HG03520 (cell line): ENCODE measurements around the gene KDF1.
"Not testable (repeated sequence)": the region's sequence is repeated elsewhere in the genome, so short reads cannot be mapped to it uniquely, and the experiment has no call there.

Source experiments
- ATAC-seq: cut with Tn5 transposase; IDR thresholded peaks from one replicate; pipeline ENCODE4 v1.9.1; 2021; ENCODE audit warnings: mild to moderate bottlenecking, moderate library complexity; ENCODE audit not compliant: unreplicated experiment

Gene KDF1

GRCh38 chr1:26994787-26995517 is 34.7 kb upstream of the KDF1 start:
- no peak for ATAC-seq

GRCh38 chr1:26994020-26994786 is 33.9 kb upstream of the KDF1 start:
- ATAC-seq: no peak

- no peak for ATAC-seq
Observed at GRCh38 chr1:26993237-26994019, 33.2 kb upstream of the KDF1 start, which contains the start of gene TRNP1. TSS of gene TRNP1 (plus strand) at chr1:26993692. CDS start at chr1:26993787, 95 bp downstream.

GRCh38 chr1:26991310-26992116 is 31.2 kb upstream of the KDF1 start:
- ATAC-seq: no peak

GRCh38 chr1:26989403-26990109 is 29.3 kb upstream of the KDF1 start:
- ATAC-seq: not testable (repeated sequence)

GRCh38 chr1:26986658-26987057 is 26.4 kb upstream of the KDF1 start:
- no peak for ATAC-seq

- ATAC-seq: no peak
Observed at GRCh38 chr1:26984291-26984690, 24.0 kb upstream of the KDF1 start.

- ATAC-seq: no peak
Observed at GRCh38 chr1:26983863-26984262, 23.6 kb upstream of the KDF1 start.

GRCh38 chr1:26981146-26981846 is 21.0 kb upstream of the KDF1 start:
- no peak for ATAC-seq

- no peak for ATAC-seq
Observed at GRCh38 chr1:26978901-26979300, 18.6 kb upstream of the KDF1 start.

GRCh38 chr1:26976621-26977510 is 16.6 kb upstream of the KDF1 start:
- no peak for ATAC-seq

GRCh38 chr1:26972821-26973220 is 12.6 kb upstream of the KDF1 start:
- ATAC-seq: no peak

GRCh38 chr1:26972390-26972789 is 12.1 kb upstream of the KDF1 start:
- ATAC-seq: no peak

GRCh38 chr1:26971590-26971989 is 11.3 kb upstream of the KDF1 start:
- no peak for ATAC-seq

GRCh38 chr1:26970810-26971209 is 10.5 kb upstream of the KDF1 start:
- no peak for ATAC-seq

- no peak for ATAC-seq
Observed at GRCh38 chr1:26965628-26966027, 5.4 kb upstream of the KDF1 start.

GRCh38 chr1:26965213-26965612 is 4.9 kb upstream of the KDF1 start:
- no peak for ATAC-seq

GRCh38 chr1:26961826-26962225 is 1.6 kb upstream of the KDF1 start:
- no peak for ATAC-seq

GRCh38 chr1:26960625-26960966 is 328 bp upstream of the KDF1 start:
- no peak for ATAC-seq
